NOMO-1 treated with dmso at 0.1 percent for 144 hours (cell line): Measurements from ENCODE around the gene WNT1.

ENCODE experiments used
- DNase-seq: peaks from one replicate; lab custom pipeline; 2025; ENCODE audit not compliant: unreplicated experiment; lab: John Stamatoyannopoulos, UW

The WNT1 gene

DNA sequence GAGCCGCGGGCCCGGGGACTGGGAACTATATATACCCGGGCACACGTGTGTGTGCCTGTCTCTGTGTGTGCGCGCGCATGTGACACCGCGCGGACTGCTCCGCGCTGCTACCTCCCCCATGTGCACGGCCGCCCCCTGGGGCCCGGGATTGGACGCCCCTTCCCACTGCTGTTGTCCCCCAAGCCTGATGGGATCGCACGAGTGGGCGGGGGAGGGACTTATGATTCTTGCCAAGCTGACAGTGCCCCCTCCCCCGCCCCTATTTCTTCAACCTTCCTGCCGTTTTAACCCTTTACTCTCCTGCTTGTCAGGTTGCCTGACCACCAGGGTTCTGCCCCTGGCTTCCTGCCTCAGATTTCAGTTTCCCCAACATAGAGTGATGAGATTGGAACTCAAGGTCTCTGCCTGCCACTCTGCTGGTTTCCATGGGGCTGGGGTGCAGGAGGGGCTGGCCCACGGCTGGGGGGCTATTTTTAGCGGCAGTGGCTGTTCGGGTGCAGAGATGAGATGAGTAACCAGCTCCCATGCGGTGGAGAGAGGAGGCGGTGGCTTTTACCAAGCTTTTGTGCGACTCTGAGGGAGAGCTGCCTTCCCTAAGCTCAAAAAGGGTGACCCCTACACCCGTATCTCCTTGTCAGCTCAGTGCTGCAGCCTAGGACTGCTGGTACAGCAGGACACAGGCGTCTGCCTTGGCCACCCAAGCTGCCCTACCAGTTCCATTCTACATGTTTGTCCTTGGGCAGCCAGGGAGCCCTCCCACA is 21.4 kb downstream of the WNT1 start, which contains the start of gene DDN:
TSS of gene DDN (minus strand) at position 5 of the 761 bp plus-strand sequence. CDS start 88 bp downstream, outside the sequence.
- DNase-seq, result no peak

DNA sequence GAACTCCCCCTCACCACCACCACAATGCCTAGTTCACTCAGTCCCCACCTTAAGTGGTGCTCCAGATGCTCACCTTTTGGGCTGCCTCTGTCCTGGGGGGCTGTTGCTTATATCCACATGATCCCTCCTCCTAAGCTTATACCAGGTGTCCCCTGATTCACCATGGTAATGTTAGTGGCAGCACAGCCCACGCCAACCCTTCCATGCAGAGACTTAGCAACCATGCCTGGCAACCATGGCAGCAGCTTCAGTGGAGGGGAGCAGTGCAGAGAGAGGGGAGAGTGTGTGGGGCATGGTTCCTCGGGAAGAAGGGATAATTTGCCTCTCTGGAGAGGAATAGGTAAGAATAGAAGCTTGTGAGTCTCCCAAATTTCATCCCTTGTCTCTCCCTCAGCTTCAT is 22.2 kb downstream of the WNT1 start:
- no peak for DNase-seq

- no peak for DNase-seq
Measured at GRCh38 chr12:49008943-49009342, 30.8 kb downstream of the WNT1 start.

DNA sequence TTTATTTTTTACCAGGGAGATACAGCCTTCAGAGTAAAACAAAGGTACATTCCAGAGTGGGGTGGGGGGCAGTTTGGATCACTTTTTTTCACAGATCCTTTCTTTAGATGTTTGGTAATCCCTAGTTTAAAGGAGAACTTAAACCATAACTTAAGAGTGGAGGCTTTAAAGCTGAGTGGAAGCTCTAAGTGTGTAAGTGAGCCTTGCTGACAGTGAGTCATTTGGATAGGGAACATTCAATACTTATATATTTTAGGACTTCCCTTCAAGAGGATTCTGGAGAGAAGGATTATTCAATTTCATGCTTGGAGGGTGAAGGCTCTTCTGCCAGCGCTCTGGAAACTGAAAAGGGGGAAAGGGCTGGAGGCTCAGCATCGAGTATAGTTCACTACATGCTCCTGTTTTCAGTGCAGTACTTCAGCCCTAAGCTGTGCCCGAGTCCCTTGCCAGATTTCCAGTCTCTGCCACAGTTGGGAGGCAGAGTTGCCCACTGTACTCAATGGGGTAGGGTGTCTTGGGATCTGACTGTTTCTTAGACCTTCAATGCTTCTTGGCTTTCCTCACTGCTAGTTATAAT is 32.1 kb downstream of the WNT1 start:
- DNase-seq, result no peak

DNA sequence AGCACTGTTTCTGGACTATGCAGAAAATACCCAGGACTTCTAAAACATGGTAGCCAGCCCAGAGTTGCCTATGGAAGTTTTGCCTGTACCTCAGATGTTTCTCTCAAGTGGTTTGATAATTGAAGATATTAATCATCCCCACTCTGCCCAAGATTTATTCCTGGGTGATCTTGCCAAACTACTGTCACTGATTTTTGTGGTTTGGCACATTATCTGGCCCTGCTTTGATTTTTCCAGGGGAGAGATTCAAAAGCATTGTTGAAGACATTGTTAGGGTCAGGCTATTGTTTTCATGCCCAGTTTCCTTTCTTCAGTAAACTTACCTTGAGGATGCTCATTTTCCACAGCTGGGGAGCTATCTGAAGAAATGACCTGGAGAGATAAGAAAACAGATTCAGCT is 34.6 kb downstream of the WNT1 start:
- DNase-seq, result no peak

DNA sequence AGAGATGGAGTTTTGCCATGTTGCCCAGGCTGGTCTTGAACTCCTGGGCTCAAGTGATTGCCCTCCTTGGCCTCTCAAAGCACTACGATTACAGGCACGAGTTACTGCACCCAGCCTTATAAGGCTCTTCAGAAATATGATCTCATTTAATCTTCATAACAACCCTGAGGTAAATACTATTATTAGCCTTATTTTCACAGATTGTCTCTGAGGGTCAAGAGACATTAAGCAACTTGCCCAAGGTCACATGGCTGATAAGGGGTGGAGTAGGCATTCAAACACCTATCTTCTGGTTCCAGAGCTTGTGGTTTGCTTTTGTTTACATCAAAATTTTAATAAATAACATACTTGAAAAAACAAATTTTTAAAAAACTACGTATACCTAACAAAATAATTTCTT is 35.3 kb downstream of the WNT1 start:
- no peak for DNase-seq

DNA sequence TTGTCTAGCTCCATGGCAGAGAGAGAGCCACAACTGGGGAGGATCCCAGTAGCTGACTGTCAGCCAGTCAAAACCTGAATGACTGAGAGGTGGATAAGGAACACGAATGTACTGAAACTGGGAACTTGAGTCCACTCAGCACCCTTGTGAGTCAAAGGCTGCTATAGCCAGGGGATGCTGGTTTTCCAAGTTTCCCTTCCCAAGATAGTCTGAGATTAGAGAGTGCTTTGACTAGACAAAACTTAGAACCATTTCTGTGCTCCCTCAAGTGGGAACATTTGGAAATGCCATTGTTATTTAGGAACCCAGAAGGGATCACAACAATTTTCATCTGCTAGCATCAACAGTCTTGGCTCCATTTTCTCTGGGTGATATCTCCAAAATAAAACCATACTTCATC is 36.4 kb downstream of the WNT1 start:
- no peak for DNase-seq

GRCh38 chr12:49015196-49015595 is 37.1 kb downstream of the WNT1 start:
- no peak for DNase-seq

DNA sequence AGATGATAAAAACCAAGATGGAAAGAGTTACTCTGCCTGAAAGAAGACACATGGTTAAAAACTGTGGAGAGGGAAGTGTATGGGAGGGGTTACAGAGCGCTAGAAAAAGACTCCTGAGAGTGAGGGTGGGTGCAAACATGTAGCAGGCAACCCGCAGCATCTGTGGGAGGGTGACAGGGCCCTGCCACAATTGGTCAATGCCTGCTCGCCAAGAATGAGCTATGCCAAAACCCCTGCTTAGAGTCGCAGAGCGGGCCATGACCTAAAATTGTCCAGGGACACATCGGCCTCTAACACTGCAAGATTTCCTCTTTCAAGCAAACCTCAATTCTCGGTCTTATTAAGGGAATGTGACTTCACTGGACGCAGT is 39.8 kb downstream of the WNT1 start:
- no peak for DNase-seq

DNA sequence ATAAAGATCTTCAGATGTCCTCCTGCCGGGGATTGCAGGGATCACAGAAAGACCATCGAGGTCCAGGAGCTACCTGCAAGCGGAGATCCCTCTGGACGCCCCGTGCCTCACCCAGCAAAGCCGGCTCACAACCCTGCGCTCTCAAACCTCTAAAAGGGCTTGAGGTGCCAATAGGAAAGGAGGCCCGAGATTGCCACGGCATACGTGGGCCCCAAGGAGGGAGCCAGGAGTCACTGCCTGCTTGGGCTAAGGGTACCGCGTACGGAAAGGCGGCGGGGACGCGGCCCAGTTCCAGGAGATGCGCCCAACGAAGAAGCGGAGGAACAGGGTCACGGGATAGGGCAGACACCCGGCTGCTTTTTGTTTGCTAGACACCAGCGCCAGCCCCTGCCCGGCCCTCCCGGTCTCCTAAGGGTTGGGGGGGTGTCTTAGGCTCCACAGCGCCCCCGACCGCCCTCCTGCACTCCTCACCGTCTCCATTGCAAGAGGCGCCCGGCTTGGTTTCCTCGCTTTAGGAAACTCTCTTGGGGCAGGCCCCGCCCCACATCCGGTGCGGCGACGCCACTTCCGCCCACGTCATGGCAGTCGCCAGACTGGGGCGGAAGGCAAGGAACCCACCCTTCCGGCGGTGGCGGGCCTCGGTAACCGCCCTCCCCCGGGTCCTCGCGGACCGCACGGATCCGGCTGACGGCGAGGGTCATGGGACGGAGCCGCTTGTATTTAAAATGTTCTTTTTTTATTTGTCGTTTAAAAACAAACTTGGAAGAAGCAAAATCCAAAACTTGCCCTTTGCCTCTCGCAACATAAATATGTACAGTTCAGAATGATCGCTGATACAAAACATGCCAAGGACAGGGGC is 40.4 kb downstream of the WNT1 start, which contains the start of gene PRKAG1:
TSS of gene PRKAG1 (minus strand) at position 516 of the 859 bp plus-strand sequence. CDS start at position 480, 36 bp downstream.
- peak; percentile 97 for DNase-seq

GRCh38 chr12:49019120-49019430 is 41.0 kb downstream of the WNT1 start:
- no peak for DNase-seq

DNA sequence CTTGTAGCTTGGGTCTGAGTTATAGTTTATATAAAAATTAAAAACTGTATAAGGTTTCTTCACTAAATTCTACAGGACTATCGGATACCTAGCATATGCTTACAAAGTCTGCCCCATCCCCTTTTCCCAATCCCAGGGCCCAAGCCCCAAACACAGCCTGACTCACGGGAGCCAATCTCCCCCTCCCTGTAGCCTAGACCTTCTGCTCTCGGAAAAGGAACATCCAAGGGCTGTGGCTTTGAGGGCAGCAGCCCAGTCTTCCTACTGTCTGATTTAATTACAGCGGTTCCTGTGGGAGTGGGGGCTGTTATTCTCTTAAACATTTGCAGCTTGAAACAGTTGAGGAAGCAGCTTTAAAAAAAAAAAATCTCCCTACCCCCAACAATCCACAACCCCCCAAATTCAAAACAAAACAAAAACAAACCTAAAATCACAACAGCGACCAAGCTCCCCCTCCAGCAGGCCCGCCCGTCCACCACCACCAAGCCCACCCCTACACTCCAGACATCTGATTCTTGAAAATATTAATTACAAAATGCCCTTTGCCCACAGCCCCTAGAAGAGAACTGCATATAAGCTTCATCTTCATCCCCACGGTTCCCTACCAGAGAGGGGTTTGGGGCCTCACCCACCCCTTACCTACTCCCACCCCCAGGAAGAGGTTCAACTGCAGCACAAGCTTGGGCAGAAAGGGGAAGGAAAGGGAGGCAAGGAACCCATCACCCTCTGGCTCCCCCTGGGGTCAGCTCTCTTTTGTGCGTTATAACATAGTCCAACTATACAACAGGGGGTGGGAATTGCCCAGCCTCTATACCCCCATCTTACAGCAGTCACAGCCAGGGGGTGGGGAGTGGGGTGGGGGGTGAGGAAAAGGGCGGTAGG is 41.6 kb downstream of the WNT1 start:
- DNase-seq, result peak; percentile 66

- no peak for DNase-seq
Measured at GRCh38 chr12:49020441-49020840, 42.3 kb downstream of the WNT1 start.

DNA sequence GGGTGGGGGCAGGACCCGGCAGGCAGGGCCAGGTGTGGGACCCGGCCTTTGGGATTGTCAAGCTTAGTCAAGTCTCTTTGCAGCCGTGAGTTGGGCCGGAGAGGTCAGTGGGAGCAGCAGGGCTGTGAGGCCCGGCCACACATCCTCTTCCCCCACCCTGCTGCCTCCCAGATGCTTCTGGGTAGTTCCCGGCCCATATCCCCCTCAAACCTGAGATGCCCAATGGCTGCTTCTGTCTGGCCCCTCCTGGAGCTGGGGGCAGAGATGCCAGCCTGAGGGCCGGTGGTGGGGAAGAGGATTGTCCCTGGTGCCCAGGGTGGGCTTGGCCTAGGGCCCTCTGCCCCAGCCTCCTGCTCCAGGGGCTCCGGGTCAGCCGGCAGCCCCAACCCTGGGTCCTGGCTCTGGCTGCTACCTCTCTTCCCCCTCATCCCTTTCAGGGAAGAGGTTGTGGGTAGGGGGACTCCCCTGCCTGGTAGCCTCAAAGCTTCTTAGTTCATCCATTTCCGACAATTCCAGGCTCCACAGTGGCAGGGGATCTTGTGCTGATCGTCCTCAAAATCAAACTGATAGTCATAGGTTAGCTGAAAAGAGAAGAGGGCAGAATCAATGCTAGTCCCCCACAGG is 43.3 kb downstream of the WNT1 start:
- DNase-seq, result no peak

- no peak for DNase-seq
Measured at GRCh38 chr12:49022558-49023178, 44.5 kb downstream of the WNT1 start.

- DNase-seq, result no peak
Measured at GRCh38 chr12:49023812-49024211, 45.7 kb downstream of the WNT1 start.

GRCh38 chr12:49024543-49024942 is 46.4 kb downstream of the WNT1 start:
- DNase-seq, result no peak

GRCh38 chr12:49025463-49025862 is 47.3 kb downstream of the WNT1 start:
- no peak for DNase-seq

DNA sequence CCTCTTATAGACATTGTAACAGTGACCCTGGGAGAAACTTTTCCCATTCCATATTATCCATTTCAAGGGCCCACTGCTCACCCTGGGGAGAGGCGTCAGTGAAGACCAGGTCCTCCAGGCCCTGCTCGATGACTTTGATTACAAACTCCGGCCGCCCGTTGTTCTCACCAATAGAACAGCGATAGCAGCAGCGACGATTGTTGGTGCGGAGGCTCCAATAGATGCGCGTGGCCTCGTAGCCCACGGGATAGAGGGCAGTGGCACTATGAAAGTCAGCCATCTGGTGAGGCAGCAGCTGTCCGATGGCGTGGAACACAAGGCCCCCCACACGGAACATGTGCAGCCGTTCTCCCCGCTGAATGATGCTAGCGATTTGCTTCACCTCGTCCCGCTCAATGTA is 48.0 kb downstream of the WNT1 start:
- DNase-seq, result no peak
